GM21786 (cell line): ENCODE measurements around the gene SZRD1.
"Not testable (repeated sequence)": the region's sequence is repeated elsewhere in the genome, so short reads cannot be mapped to it uniquely, and the experiment has no call there.

ENCODE experiments used
- ATAC-seq: cut with Tn5 transposase; IDR thresholded peaks from one replicate; pipeline ENCODE4 v1.9.1; 2021; ENCODE audit not compliant: unreplicated experiment

SZRD1 gene, protein sequence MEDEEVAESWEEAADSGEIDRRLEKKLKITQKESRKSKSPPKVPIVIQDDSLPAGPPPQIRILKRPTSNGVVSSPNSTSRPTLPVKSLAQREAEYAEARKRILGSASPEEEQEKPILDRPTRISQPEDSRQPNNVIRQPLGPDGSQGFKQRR

DNA sequence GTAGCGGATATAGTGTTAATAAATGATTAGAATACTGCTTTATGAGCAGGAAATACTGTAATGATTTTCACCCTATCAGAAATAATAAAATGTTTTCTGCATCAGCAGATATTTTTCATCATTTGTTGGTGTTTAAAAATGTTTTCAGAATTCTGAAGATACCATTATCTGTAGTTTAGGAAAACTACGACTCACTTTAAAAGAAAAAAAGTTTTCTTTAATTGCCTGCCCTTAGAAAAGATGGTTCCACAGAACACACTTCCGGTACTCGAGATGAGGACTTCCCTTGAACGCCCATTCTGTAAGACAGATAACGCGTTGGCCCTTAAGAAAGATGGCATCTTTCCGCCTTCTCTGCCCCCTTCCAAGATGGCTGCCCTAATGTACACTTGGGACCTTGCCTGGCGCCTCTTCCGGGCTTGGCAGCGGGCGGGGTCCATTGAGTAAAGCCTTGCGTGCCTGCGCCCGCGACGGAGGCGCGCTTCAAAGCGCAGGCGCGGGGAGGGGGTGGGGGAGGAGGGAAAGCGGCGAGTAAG lies at the start of gene SZRD1:
TSS of gene SZRD1 (plus strand) at position 521 of the 536 bp plus-strand sequence. CDS start 16 bp downstream, outside the sequence.
- ATAC-seq = peak; percentile 76

DNA sequence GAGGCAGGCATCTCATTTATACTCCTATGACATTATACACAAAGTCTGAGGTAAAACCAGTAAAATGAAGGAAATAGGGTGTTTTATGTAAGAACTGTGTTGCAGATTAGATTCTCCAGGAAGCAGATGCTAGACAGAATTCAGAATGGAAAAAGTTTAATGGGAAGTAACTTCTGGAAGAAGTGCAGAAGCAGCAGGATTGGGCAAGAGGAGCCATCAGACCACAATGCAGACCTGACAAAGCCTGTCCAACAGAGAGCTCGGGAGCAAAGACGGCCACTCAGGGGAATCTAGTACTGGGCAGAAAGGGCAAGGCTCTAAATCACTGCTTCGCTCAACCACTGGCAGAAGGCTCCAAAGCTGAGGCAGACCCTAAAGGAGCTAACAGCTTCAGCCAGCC lies 48.5 kb upstream of the SZRD1 start:
- no peak for ATAC-seq

DNA sequence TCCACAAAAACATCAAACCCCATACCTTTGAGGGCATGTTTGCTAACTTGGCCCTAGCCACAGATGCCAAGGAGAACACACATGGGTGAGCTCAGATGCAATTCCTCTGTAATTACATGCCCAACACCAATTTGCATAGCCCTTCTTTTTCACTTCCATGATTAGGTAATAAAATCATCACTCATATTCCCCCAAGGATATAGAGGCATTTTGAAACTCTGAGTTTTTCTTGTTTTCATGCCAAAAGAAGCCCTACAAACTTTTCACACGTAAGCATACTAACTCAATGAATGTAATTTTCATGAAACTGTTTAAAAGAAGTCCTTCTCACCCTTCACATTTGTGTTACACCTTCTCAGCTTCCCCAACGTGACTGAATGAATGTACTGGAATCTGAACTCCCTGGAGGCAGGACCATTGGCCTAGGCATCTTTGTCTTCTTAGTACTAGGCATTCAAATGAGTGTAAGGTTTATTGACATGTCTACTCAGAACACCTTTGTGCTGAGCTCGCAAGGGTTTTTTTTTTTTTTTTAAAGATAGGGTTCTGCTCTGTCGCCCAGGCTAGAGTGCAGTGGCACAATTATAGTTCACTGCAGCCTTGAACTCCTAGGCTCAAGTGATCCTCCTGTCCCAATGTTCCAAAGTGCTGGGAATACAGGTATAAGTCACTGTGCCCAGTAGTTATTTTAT lies 45.7 kb upstream of the SZRD1 start:
- no peak for ATAC-seq

DNA sequence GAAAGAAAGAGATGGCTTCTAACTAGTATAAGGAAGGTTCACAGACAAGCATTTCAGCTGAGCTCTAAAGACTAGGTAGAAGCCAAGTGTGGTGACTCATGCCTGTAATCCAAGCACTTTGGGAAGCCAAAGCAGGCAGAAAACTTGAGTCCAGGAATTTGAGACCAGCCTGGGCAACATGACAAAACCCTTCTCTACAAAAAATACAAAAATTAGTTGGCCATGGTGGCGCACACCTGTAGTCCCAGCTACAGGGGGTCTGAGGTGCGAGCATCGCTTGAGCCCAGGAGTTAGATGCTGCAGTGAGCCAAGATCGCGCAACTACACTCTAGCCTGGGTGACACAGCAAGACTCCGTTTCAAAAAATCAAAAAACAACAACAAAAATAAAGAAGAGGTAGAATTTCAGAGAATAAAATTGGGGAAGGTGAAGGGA lies 42.6 kb upstream of the SZRD1 start:
- no peak for ATAC-seq

DNA sequence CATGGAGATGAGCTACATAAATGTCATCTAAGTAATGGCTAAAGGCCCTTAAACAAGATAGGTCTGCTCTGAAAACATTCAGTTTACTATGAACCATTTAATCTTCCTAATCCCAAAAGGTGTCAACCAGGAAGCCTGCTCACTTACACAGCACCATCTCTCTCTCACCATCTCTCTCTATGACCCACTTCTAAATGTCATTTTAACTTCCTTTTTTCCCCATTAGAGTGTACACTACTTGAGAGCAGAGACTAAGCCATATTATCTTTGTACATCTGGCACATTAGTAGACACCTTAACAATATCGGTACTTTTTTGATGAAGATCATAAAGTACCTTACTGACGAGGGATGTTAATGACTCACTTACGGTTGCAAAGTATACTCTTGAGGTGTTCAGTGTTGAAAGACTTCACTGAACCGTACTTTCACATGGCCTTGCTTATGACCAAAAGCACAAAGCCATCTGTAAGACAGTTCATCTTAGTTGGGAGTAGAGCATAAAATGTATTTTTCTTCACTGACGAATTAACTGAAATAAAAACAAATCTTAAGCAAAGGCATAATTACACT lies 40.1 kb upstream of the SZRD1 start:
- ATAC-seq = no peak

DNA sequence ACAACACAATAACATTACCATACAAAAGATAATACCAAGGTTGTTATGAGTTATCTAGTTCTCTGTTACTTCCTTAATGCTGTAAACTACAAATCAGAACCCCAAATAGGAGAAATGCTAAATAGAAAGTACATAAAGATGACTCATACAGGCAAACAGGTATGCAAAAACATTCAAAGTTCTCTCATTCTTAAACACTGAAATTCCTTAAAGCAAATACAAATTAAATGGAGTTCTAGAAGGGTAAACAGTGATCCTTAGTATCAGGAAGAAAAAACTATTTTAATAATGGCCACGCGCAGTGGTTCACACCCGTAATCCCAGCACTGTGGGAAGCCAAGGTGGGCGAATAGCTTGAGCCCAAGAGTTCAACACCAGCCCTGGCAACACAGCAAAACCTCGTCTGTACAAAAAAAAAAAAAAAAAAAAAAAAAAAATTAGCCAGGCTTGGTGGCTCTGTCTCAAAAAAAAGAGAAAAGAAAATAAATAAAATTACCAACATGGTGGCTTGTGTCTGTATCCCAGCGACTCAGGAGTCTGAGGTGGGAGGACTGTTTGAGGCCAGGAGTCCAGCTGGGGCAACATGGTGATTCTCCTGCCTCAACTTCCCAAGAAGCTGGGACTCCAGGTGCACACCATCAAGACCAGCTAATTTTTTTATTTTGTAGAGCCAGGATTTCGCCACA lies 32.2 kb upstream of the SZRD1 start:
- ATAC-seq = no peak

DNA sequence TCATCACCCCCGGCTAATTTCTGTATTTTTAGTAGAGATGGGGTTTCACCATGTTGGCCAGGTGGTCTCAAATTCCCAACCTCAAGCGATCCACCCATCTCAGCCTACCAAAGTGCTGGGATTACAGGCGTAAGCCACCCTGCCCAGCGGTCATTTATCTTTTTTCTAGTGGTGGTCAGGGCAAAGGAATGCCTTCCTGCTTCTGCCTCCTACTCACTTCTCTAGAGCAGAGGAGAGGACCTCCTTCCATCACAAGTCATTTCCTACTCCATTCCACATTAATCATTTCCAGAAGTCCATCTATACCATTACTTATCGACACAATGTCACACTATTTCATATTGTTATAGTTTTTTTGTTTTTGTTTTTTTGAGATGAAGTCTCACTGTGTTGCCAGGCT lies 28.1 kb upstream of the SZRD1 start:
- ATAC-seq = no peak

DNA sequence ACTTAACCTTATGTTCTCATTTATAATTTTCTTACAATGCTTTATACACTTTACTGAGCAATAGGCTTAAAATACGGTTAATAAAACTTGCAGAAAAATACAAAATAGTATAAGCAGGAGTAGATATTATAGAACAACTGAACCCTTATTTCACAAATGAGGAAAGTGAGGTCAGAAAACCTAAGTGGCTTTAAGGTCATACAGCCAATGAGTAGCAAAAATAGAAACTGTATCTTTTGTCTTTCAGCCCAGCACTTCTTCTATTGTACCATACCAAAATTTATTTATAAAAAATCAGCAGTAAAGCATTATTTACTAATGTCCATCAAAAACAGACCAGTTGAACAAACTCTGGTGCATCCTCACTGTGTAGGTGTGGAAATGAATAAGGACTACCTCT lies 26.4 kb upstream of the SZRD1 start:
- ATAC-seq = no peak

DNA sequence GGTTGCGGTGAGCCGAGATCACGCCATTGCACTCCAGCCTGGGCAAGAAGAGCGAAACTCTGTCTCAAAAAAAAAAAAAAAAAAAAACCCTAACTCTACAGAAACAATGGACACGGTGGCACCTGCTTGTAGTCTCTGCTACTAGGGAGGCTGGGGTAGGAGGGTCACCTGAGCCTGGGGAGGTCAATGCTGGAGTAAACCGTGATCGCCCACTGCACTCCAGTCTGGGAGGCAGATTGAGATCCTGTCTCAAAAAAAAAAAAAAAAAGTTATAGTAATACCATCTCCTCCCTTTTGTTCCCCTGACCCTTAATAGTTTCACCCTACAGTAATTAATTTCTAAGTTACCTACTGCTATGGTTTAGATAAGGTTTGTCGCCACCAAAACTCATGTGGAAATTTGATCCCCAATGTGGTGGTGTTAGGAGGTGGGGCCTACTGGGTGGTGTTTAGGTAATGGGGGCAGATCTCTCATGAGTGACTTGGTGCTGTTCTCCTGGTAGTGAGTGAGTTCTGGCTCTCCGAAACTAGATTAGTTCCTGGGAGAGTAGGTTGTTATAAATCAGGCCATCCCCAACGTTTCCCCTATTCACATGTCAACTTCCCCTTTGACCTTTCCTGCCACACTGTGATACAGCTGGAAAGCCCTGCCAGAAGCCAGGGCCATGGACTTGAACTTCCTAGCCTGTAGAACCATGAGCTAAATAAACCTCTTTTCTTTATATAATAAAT lies 24.5 kb upstream of the SZRD1 start:
- no peak for ATAC-seq

DNA sequence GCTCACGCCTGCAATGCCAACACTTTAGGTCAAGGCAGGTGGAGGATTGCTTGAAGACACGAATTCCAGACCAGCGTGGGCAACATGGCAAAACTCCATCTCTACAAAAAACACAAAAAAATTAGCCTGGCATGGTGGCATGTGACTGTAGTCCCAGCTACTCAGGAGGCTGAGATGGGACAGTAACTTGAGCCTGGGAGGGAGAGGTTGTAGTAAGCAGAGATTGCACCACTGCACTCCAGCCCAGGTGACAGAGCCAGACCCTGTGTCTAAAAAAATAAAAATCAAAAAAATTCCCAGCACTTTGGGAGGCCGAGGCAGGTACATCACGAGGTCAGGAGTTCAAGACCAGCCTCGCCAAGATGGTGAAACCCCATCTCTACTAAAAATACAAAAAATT lies 23.8 kb upstream of the SZRD1 start:
- ATAC-seq = not testable (repeated sequence)

DNA sequence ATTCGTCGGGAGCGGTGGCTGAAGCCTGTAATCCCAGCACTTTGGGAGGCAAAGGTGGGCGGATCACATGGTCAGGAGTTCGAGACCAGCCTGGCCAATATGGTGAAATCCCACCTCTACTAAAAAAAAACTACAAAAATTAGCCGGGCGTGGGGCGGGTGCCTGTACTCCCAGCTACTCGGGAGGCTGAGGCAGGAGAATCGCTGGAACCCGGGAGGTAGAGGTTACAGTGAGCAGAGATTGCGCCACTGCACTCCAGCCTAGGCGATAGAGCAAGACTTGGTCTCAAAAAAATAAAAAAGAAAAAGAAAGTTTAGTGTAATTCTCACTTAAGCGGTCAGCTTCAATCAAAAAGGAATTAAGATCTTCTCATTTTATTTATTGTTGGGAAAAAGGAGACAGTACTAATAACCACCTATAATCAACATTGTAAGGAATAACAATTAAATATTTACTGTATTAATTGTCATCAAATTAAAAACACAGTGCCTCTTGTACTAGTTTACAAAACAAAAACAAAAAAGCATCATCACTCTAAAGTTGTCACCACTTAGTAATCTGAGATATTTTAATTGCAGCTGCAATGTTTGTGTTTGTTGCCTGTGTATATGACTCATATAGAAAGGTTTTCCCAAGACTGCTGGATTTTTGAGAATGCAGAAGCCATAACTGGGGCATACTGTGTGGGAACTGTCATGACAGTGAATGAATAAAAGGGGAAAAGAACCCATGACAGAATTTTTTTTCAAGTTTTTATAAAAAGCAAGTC lies 18.4 kb upstream of the SZRD1 start:
- no peak for ATAC-seq

DNA sequence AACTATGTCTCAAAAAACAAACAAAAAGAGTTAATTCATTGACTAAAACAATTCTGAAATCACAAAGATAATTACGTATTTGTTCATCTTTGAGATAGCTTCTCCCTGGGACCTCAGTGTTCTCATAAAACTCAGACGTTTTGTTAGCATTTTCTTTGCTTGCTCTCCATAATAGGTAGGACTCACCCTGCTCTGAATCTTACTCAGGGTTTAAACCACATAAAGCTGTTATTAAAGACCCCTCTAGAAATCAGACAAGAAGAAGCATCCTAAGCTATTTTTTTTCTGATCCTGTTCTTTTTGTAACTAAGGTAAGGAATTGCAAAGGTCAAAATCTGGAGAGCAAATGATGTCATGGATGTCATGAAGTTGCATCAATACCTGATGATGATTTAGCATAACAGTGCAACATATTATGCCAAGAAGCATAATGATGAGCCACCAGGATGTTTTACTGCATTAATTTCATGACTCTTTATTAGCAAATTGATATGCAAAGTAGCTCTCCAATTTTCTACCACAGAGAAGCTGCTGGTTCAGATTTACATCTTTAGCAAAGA lies 17.1 kb upstream of the SZRD1 start:
- ATAC-seq = no peak

DNA sequence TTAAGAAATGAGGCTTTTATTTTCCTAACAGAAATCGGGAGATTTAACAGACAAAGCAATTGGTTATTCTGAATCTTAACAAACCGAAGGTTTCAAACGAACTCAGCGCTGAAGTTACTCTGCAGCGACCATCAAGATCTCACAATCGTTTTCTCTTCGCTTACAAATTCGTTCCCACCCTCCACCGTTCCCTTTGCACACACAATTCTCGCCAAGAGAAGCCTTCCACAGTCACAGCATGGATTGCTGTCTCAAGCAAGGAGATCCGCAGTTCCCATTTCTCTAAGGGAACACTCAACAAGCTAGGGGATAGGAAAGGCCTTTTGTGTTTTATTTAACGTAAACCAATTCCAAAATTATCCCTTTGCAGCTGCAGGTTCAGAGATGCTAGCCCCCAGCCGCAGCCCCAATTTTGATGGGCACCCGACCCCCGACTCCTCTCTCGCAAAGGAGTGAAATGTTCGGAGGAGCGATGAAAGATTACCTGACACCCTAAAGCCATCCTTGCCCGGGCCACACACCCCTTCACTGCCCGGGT lies 15.5 kb upstream of the SZRD1 start:
- ATAC-seq = no peak

DNA sequence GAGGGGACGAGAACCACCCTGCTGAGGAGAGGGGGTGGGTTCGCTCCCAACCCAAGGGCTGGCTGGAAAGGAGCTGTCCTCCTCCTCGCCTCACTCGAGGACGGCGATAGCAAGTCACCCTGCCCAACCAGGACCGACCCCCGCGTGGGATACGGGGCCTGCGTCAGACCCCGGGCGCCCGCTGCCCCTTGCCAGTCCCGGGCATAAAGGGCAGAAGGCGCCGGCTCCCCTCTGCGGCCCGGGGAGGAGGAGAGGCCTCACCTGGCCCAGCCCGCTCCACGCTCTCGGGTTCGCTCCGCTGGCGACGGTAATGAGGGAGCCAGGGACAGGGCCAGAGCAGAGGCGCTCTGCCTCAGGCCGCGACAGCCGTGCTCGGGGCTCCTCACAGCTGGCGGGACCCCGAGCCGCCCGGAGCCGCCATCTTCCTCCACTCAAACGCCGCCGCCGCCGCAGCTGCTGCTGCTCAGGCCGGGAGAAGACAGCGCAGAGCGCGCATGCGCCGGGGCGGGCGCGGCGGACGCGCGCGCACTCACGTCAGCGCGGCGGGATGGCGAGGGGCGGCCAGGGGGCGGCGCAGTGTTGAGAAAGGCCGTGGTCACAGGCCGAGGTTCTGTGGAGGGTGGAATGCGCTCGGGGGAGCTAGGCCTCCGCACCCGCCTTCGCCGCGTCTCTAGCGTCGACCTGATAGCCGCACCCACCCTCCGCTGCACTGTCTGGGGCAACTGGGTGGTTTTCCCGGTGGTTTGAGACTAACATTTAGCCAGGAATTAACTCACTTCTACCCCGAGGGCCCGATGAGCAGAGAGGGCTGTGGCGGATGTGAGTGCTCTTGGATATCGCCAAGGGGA lies 14.8 kb upstream of the SZRD1 start, which contains the start of gene FBXO42:
TSS of gene FBXO42 (minus strand) at position 487 of the 848 bp plus-strand sequence. CDS start 37,062 bp downstream, outside the sequence.
- peak; percentile 88 for ATAC-seq

DNA sequence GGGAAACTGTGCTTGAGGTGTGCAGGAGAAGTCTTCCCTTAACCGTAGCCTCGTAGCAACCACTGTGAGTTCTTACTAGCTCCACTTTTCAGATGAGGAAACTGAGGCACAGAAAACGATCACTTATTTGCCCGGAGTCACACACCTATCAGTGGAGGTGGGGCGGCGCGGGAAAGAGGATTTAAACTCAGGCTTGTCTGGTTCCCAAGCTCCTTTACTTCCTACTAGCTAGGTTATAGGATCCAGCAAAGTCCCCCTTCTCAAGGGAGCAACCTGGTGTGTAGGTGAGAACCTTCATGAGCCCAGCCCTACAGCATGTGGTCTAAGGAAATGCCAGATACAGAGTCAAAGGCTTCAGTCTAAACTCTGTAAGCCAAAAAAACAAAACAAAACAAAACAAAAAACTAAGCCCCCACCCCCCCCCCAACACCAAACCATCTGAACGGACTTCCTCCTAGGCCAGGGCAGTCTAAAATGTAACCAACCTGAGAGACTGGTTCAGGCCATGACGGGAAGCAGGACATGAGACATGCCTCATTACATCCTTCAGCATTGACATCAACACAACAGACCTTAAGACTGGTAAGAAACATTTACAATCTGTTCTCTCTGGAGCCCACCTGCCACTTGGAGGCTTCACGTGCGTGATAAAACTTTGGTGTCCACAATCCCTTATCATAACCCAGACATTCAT lies 14.1 kb upstream of the SZRD1 start:
- no peak for ATAC-seq

DNA sequence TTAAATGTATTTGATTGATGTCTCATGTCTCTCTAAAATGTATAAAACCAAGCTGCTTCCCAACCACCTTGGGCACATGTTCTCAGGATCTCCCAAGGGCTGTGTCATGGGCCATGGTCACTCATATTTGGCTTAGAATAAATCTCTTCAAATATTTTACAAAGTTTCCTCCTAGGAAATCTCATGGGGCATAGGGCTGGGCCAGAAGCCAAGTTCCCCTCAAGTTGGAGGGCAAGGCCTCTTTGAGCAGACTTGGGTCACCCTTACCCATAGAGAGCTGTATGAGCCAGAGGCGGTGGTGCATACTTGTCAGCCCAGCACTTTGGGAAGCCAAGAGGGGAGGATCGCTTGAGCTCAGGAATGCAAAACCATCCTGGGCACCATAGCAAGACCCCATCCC lies 12.4 kb upstream of the SZRD1 start:
- ATAC-seq = no peak

DNA sequence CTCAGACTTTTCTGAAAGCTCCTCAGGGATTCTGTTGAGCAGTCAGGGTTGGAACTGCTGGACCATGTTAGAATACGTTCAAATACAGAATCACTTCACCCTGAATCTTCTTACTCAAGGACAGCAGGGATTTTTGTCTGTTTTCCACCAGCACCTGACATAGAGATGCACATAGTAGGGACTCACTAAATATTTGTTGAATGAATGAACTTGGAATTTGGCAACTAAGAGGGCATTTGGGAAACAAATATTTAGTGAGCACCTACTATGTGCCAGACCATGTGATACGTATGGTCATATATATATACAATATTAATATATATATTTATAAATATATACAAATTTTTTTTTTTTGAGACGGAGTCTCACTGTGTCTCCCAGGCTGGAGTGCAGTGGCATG lies 10.2 kb upstream of the SZRD1 start:
- no peak for ATAC-seq

DNA sequence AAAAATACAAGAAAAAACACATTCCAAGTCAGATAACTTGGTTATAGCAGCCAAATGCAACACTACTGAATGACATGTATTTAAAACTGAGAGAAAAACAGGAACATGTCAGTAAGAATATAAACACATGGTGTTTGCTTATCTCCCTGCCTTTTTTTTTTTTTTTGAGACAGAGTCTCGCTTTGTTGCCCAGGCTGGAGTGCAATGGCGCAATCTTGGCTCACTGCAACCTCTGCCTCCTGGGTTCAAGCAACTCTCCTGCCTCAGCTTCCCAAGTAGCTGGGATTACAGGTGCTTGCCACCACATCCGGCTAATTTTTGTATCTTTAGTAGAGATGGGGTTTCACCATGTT lies 1.9 kb upstream of the SZRD1 start:
- ATAC-seq = not testable (repeated sequence)
